Small intestine (tissue), 7 donors: ENCODE data around the gene CSNK2A2. TPM values are rescaled to one million over a fixed set of nuclear protein-coding genes. Genes with fewer than 3 reads are reported as not detected.
A peak's percentile ranks its signal among the peaks of the same experiment; 100 is the strongest.

Experiments used
- DNase-seq, 2 donors: peaks; one replicate each; pipeline versions ENCODE4 v3.0.0 to v3.0.0-alpha.2; 2013
- FAIRE-seq: peaks from 2 replicates; lab custom pipeline; 2012; peaks lifted over from hg19 to GRCh38; lab: Jason Lieb, UNC
- H3K27ac ChIP-seq, 3 donors: one replicate each; pipeline ENCODE4 v1.5.1; 2013; ENCODE audit warnings: low read length in 2 of 3, mild to moderate bottlenecking in 2 of 3, control low read depth in 1 of 3, inconsistent platforms in 1 of 3, low read depth in 1 of 3, moderate library complexity in 1 of 3
- H3K27me3 ChIP-seq, 3 donors: one replicate each; pipeline ENCODE4 v1.6.1; 2013; ENCODE audit warnings: low read length in 3 of 3, inconsistent platforms in 1 of 3; ENCODE audit not compliant: control insufficient read depth in 3 of 3, insufficient read depth in 3 of 3
- H3K36me3 ChIP-seq, 3 donors: one replicate each; pipeline ENCODE4 v1.6.1; 2013; ENCODE audit warnings: low read length in 3 of 3, inconsistent platforms in 1 of 3, low read depth in 1 of 3, mild to moderate bottlenecking in 1 of 3, moderate library complexity in 1 of 3; ENCODE audit not compliant: control insufficient read depth in 3 of 3, insufficient read depth in 2 of 3
- H3K4me1 ChIP-seq, 3 donors: one replicate each; pipeline ENCODE4 v1.6.1; 2013; ENCODE audit warnings: low read length in 2 of 3, inconsistent platforms in 1 of 3, low read depth in 1 of 3, mild to moderate bottlenecking in 1 of 3, moderate library complexity in 1 of 3; ENCODE audit not compliant: control insufficient read depth in 3 of 3, insufficient read depth in 2 of 3
- H3K4me3 ChIP-seq, 3 donors: one replicate each; pipeline ENCODE4 v1.5.1; 2013; ENCODE audit warnings: low read length in 3 of 3, control low read depth in 1 of 3, inconsistent platforms in 1 of 3, low read depth in 1 of 3, mild to moderate bottlenecking in 1 of 3, moderate library complexity in 1 of 3
- H3K9me3 ChIP-seq, 2 donors: one replicate each; pipeline ENCODE4 v1.6.1; 2013; ENCODE audit warnings: low read depth in 1 of 2, low read length in 1 of 2; ENCODE audit not compliant: control insufficient read depth in 2 of 2, insufficient read depth in 1 of 2
- WGBS, 3 donors: extraction: QIAGEN DNeasy Blood & Tissue Kit; methylation state at CpG; one replicate each; pipeline ENCODE4 v1.1.7; 2013; 5-methylcytosine and 5-hydroxymethylcytosine counted together
- polyA plus RNA-seq, 4 donors: library from polyadenylated mRNA; stranded (reverse) in 3 of 4; unstranded in 1 of 4; fragments of 200-250 nt in 3 of 4; fragments of 120-200 nt in 1 of 4; gene quantifications; one replicate each; pipeline versions ENCODE4 v1.2.1 to v1.2.3, GENCODE V29; 2013
- donor health status: healthy with polysubstance abuse.
- donor health status: control.
- donor health status: control.
- donor health status: Bipolar disorder and iron deficiency.
- donor health status: healthy.

Gene CSNK2A2
- polyA plus RNA-seq, 4 donors = 15.0 to 49.3 (median 20.1) TPM

GRCh38 chr16:58148526-58148925 lies 49.4 kb downstream of the CSNK2A2 start:
- 64 to 75% (median 68%) methylated on average over 1 of the region's 1 CpG for WGBS, 3 donors
- DNase-seq (no peak), FAIRE-seq (no peak)

GRCh38 chr16:58148099-58148498 lies 49.8 kb downstream of the CSNK2A2 start:
- FAIRE-seq = no peak
- no peak overlapping the region for H3K27ac ChIP-seq
- H3K9me3 ChIP-seq = no peaks in the 10 kb centered on the region
- 92 to 93% (median 92%) methylated on average over 2 of the region's 2 CpGs for WGBS, 3 donors
- no peak overlapping the region for H3K4me3 ChIP-seq
- DNase-seq = no peak
- H3K27me3 ChIP-seq = no peaks in the 10 kb centered on the region
- no peaks in the 10 kb centered on the region for H3K4me1 ChIP-seq
- H3K36me3 ChIP-seq = no peaks in the 10 kb centered on the region

More at GRCh38 chr16:58148526-58148925, 49.4 kb downstream of the CSNK2A2 start:
- Histone ChIP-seq H3K9me3 (no peaks in the 10 kb centered on the region), H3K4me3 (no peak overlapping the region), H3K36me3 (no peaks in the 10 kb centered on the region), H3K4me1 (no peaks in the 10 kb centered on the region), H3K27me3 (no peaks in the 10 kb centered on the region), H3K27ac (no peak overlapping the region)

- DNase-seq (no peak), FAIRE-seq (no peak)
- H3K9me3 ChIP-seq = peaks cover 0 to 13% of the 10 kb centered on the region in 2 donors
- no peak overlapping the region for H3K4me3 ChIP-seq
- no peaks in the 10 kb centered on the region for H3K4me1 ChIP-seq
- H3K36me3 ChIP-seq = no peaks in the 10 kb centered on the region
- no peak overlapping the region for H3K27ac ChIP-seq
- H3K27me3 ChIP-seq = no peaks in the 10 kb centered on the region
Measured at GRCh38 chr16:58138852-58139251, 59.1 kb downstream of the CSNK2A2 start.

- FAIRE-seq = no peak
- H3K27me3 ChIP-seq = no peaks in the 10 kb centered on the region
- no peak for DNase-seq
- 89 to 96% (median 92%) methylated on average over 2 of the region's 2 CpGs for WGBS, 3 donors
- H3K4me1 ChIP-seq = no peaks in the 10 kb centered on the region
- H3K27ac ChIP-seq = no peak overlapping the region
- peaks cover 0 to 13% of the 10 kb centered on the region in 2 donors for H3K9me3 ChIP-seq
- no peaks in the 10 kb centered on the region for H3K36me3 ChIP-seq
- H3K4me3 ChIP-seq = no peak overlapping the region
Measured at GRCh38 chr16:58137581-58137980, 60.3 kb downstream of the CSNK2A2 start.

- DNase-seq = peak; percentile 100
- H3K4me1 ChIP-seq = peaks cover 2 to 29% (median 8%) of the 10 kb centered on the region in 3 donors
- no peaks in the 10 kb centered on the region for H3K27me3 ChIP-seq
- peak within 1 kb of the TSS; percentile 72 to 100 (median 93) for H3K4me3 ChIP-seq
- peaks cover 0 to 9% of the 10 kb centered on the region in 2 donors for H3K9me3 ChIP-seq
- peak within 1 kb of the TSS; percentile 90 to 99 (median 92) for H3K27ac ChIP-seq
- H3K36me3 ChIP-seq = peaks cover 0 to 3% (median 0%) of the 10 kb centered on the region in 3 donors
- 1% methylated on average over 67 to 70 of the region's 70 CpGs for WGBS, 3 donors
- FAIRE-seq = no peak
Measured at GRCh38 chr16:58129097-58129936, 68.6 kb downstream of the CSNK2A2 start, which contains the start of gene CFAP20. CFAP20 (minus strand) TSS chr16:58129381; CDS start chr16:58129115, 266 bp downstream.

- Histone ChIP-seq H3K27me3 (no peaks in the 10 kb centered on the region), H3K4me3 (peak overlapping the region; percentile 72 to 100 (median 93)), H3K27ac (peak overlapping the region; percentile 90 to 99 (median 92)), H3K9me3 (peaks cover 0 to 9% of the 10 kb centered on the region in 2 donors), H3K36me3 (peaks cover 0 to 3% (median 0%) of the 10 kb centered on the region in 3 donors), H3K4me1 (peaks cover 4 to 35% (median 8%) of the 10 kb centered on the region in 3 donors)
- WGBS, 3 donors = 0 to 1% (median 0%) methylated on average over 20 to 25 of the region's 25 CpGs
- FAIRE-seq = no peak
- no peak for DNase-seq
Measured at GRCh38 chr16:58128711-58129096, 69.2 kb downstream of the CSNK2A2 start.

GRCh38 chr16:58128181-58128631 lies 69.7 kb downstream of the CSNK2A2 start:
- Histone ChIP-seq H3K27me3 (no peaks in the 10 kb centered on the region), H3K4me1 (peaks cover 4 to 36% (median 8%) of the 10 kb centered on the region in 3 donors), H3K36me3 (peaks cover 0 to 3% (median 0%) of the 10 kb centered on the region in 3 donors), H3K9me3 (peaks cover 0 to 9% of the 10 kb centered on the region in 2 donors), H3K27ac (peak overlapping the region in 2 of 3 donors; percentile 55 to 99), H3K4me3 (peak overlapping the region; percentile 72 to 100 (median 93))
- WGBS, 3 donors = 3 to 6% (median 3%) methylated on average over 6 of the region's 6 CpGs
- peak; percentile 70 to 79 for DNase-seq
- FAIRE-seq = no peak

- peak overlapping the region in 2 of 3 donors; percentile 93 to 100 for H3K4me3 ChIP-seq
- H3K4me1 ChIP-seq = peaks cover 4 to 36% (median 8%) of the 10 kb centered on the region in 3 donors
- 8 to 19% (median 19%) methylated on average over 4 of the region's 4 CpGs for WGBS, 3 donors
- H3K9me3 ChIP-seq = peaks cover 0 to 9% of the 10 kb centered on the region in 2 donors
- H3K27ac ChIP-seq = peak overlapping the region in 2 of 3 donors; percentile 30 to 99
- peak in 1 of 2 donors; percentile 25 for DNase-seq
- no peak for FAIRE-seq
- H3K27me3 ChIP-seq = no peaks in the 10 kb centered on the region
- peaks cover 0 to 3% (median 0%) of the 10 kb centered on the region in 3 donors for H3K36me3 ChIP-seq
Measured at GRCh38 chr16:58127634-58128033, 70.3 kb downstream of the CSNK2A2 start.
